ENCODE data around the gene CEP55. TPM values are rescaled to one million over a fixed set of nuclear protein-coding genes. Genes with fewer than 3 reads are reported as not detected.
A peak's percentile ranks its signal among the peaks of the same experiment; 100 is the strongest.

CEP55 gene
- total and polyA plus RNA-seq, 2 of the 8 experiments (the other 6 are each of a cell fraction or from before 2014, with no cell fraction given), result 7.0 to 19.6 TPM

DNA sequence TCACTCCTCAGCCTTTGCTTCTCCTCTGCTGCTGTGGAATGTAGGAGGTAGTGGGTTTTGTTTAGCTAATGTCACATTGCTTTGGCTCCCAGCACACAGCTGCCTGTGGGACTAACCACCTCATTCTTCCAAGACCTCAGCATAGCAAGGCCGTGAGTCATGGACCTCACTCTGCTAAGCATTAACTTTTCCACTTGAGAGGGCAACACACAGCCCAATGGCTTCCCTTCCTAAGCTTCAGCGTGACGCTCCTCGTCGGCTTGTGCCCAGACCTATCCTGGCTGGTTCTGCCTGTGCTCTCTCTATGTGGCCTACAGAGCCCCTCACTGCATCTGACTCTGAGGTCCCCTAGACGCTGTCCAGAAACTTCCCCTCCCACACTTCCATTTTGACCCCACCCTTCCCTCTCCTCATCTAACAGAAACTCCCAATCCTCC lies 37.6 kb upstream of the CEP55 start:
- Histone ChIP-seq H2BK15ac (ENCODE audit: low read length) (0 out of 2 replicates have a peak overlapping the region, but pooled peaks have one; percentile 48), H3K79me1 (ENCODE audit: low read depth, low read length) (no peaks in the 10 kb centered on the region), H3K23me2 (ENCODE audit: low read depth, low read length) (no peaks in the 10 kb centered on the region), H3K23ac (ENCODE audit: insufficient read length) (no peak overlapping the region), H3K27ac (ENCODE audit: low read depth, low read length) (no peak overlapping the region), H2BK5ac (ENCODE audit: low read depth, low read length) (peak overlapping the region; percentile 28; the same call in 1 of the 2 replicates), H2AFZ (ENCODE audit: low read length) (peak overlapping the region; percentile 56; the same call in 1 of the 2 replicates), H2AK5ac (ENCODE audit: low read depth, low read length) (no peak overlapping the region), H4K20me1 (replicated peaks in 1 of 2; ENCODE audit: control insufficient read depth in 1 of 2, insufficient read depth in 2 of 2, low read length in 2 of 2) (no peaks in the 10 kb centered on the region), H4K8ac (ENCODE audit: extremely low read depth, insufficient read depth, low read length) (no peak overlapping the region), H4K91ac (replicated peaks; ENCODE audit: insufficient read length, low read length) (no peak overlapping the region), H3K36me3 (ENCODE audit: control insufficient read depth in 2 of 4, insufficient read depth in 4 of 4, low read length in 3 of 4) (no peaks in the 10 kb centered on the region), H3K9me3 (ENCODE audit: insufficient read depth in 2 of 2, low read depth in 1 of 2, low read length in 1 of 2) (no peaks in the 10 kb centered on the region), H3K4ac (replicated peaks; ENCODE audit: insufficient read length, low read depth, low read length) (no peak overlapping the region), H3K18ac (ENCODE audit: extremely low read depth, low read length) (peak overlapping the region; percentile 3; the same call in 1 of the 2 replicates), H2BK20ac (ENCODE audit: low read length) (no peak overlapping the region), H3K14ac (ENCODE audit: insufficient read length) (no peak overlapping the region), H3K4me3 (ENCODE audit: extremely low read depth in 1 of 4, insufficient read depth in 2 of 4, low read depth in 3 of 4, low read length in 4 of 4) (no peak overlapping the region), H3K27me3 (replicated peaks in 1 of 4; ENCODE audit: control insufficient read depth in 3 of 4, extremely low read depth in 1 of 4, insufficient read depth in 3 of 4, low read length in 3 of 4) (no peaks in the 10 kb centered on the region), H3K79me2 (ENCODE audit: control insufficient read depth in 1 of 2, insufficient read depth in 2 of 2, low read length in 2 of 2) (no peaks in the 10 kb centered on the region), H4K5ac (ENCODE audit: insufficient read length, low read depth, low read length) (no peak overlapping the region), H3K4me1 (replicated peaks in 1 of 4; ENCODE audit: control insufficient read depth in 3 of 4, insufficient read depth in 4 of 4, low read length in 3 of 4) (peaks cover 0 to 5% (median 2%) of the 10 kb centered on the region in 4 experiments; a peak in 3 of 7 replicates), H3K9ac (replicated peaks in 1 of 4; ENCODE audit: extremely low read depth in 1 of 4, low read depth in 3 of 4, low read length in 3 of 4) (no peak overlapping the region), H3K4me2 (ENCODE audit: insufficient read depth in 1 of 2, low read depth in 2 of 2, low read length in 2 of 2) (no peak overlapping the region), H2BK120ac (replicated peaks; ENCODE audit: low read depth, low read length) (no peak overlapping the region), H2BK12ac (ENCODE audit: low read depth, low read length) (no peak overlapping the region), H3K56ac (replicated peaks; ENCODE audit: insufficient read length, low read depth, low read length) (no peak overlapping the region)
- TF ChIP-seq, protein P1, sequence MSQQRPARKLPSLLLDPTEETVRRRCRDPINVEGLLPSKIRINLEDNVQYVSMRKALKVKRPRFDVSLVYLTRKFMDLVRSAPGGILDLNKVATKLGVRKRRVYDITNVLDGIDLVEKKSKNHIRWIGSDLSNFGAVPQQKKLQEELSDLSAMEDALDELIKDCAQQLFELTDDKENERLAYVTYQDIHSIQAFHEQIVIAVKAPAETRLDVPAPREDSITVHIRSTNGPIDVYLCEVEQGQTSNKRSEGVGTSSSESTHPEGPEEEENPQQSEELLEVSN (IDR thresholded peaks at IDR 0.05), result no peak
- peak; percentile 20; the same call in 1 of the 2 replicates for TF ChIP-seq TEAD4 (IDR thresholded peaks at IDR 0.05; ENCODE audit: low read depth, low read length)
- TF ChIP-seq, protein P2, sequence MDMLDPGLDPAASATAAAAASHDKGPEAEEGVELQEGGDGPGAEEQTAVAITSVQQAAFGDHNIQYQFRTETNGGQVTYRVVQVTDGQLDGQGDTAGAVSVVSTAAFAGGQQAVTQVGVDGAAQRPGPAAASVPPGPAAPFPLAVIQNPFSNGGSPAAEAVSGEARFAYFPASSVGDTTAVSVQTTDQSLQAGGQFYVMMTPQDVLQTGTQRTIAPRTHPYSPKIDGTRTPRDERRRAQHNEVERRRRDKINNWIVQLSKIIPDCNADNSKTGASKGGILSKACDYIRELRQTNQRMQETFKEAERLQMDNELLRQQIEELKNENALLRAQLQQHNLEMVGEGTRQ (IDR thresholded peaks at IDR 0.05; ENCODE audit: low read length), result no peak
- TF ChIP-seq JUND (IDR thresholded peaks at IDR 0.05; ENCODE audit: low read length), result peak; percentile 75; the same call in 1 of the 2 replicates
- no peak for TF ChIP-seq ASH2L (IDR thresholded peaks at IDR 0.05; ENCODE audit: low read length)
- no peak for TF ChIP-seq CHD1 (IDR thresholded peaks at IDR 0.05; ENCODE audit: low read depth, low read length)
- FAIRE-seq (no peak), DNase-seq (ENCODE audit: low read depth in 1 of 2, low spot score in 2 of 2) (no peak)
- 90% methylated on average over 6 of the region's 6 CpGs; no CpG with 5 or more reads in 1 of the 2 experiments for WGBS, 2 experiments (ENCODE audit: extremely low coverage in 1 of 2, insufficient coverage in 1 of 2, insufficient read length in 1 of 2, insufficient replicate concordance in 2 of 2, low coverage in 1 of 2, low lambda C conversion rate in 2 of 2, missing lambda C conversion rate in 1 of 2)
- POLR2A ChIA-PET (ENCODE audit: partially characterized antibody), result interaction anchor here (1.0 to 3.1 kb wide), 2 partner anchors 14 to 23 kb away, joined by 3 to 16 read pairs; partner anchors contain the start of gene MYOF
- CTCF ChIA-PET (ENCODE audit: partially characterized antibody), result interaction anchor here (0.5 to 4.3 kb wide), 12 partner anchors 10 to 493 kb away, joined by 3 to 22 read pairs (median 3); no protein-coding TSS in a partner anchor

All from H1 (cell line).